GM10847 (cell line): ENCODE results near the gene RFC1.

ENCODE experiments used
- POLR2A ChIP-seq: IDR thresholded peaks from 2 replicates; pipeline ENCODE4 v1.6.1; 2011; ENCODE audit not compliant: insufficient read length; ENCODE audit errors: extremely low read depth

RFC1 gene

DNA sequence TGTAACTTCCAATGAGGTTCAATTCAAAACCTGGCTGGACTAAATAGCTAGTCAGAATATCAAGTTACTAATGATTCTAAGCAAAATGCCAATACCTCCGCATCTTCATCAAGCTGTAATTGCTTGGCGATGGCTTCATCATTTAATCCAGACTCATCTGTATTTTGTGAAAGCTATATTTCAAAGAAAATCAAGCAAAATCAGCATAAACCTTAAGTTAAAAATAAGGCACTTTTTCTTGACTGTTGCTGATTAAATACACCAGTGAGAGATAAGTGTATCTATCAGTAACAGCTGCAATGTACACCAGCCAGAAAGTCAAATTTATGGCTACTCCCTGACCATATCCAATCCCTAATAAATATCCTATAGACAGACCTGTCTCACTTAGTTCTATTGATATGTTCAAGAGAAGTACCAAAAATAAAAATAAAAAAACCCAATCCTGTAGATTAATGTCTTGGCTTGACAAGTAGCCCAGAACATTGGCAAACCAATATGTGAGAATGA is 39.6 kb downstream of the RFC1 start:
- TF ChIP-seq POLR2A: no peak

DNA sequence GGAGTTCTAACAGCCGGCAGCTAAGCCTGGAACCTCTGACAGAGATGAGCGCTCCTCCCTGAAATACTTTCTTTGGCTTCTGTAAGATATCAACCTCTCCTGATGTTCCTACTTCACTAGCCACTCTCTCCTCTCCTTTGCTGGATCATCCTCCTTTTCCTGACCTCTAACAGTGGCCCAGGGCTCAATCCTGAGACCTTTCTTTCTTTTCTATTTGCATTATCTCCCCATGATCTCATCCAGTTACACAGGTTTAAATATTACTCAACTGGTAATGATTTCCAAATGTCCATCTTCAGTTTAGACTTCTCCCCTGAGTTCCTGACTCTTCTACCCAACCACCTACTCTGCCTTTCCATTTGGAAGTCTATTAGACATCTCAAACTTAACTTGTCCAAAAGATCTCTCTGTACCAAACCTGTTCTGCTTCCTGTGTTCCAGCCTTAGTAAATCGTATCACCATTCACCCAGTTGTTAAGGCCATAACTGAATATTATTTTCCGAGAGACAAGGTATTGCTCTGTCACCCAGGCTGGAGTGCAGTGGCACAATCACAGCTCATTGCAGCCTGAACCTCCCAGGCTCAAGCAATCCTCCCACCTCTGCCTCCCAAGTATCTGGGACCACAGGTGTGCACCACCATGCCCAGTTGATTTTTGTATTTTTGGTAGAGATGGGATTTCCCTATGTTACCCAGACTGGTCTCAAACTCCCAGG is 41.1 kb downstream of the RFC1 start:
- TF ChIP-seq POLR2A: no peak

DNA sequence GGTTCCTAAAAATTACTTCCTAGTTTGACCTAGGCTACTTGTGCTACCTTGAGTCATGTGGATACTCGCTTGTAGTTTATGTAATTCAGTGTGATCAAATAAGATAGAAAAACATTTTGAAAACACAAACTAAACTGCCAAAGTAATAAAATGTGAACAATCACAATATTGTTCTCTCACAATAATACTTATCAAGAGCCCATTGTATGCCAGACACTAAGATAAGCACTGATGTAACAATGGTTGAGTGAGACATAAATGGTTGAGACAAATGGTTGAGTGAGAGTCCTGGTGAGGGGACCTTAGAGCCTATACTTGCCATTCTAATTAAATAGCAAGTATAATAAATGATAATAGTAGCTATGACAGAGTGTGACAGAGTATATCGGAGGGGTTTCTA is 41.7 kb downstream of the RFC1 start:
- no peak for TF ChIP-seq POLR2A

DNA sequence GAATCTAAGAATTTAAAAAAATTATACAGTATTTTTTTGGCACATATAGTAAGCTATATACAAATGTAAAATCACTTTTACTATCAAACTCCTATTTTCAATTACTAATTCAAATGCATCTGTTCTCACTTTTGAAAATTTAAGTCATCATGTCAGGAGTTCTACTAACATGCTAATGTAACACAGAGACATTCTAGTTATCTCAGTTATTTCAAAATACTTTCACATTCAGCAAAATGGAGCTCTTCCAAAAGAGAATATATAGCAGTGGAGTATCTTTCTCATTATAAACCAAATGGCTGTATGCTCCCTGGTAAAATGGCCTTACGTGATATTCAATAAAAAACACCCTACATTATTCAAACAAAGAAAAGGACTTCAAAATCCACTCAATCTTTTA is 42.3 kb downstream of the RFC1 start:
- TF ChIP-seq POLR2A: no peak

DNA sequence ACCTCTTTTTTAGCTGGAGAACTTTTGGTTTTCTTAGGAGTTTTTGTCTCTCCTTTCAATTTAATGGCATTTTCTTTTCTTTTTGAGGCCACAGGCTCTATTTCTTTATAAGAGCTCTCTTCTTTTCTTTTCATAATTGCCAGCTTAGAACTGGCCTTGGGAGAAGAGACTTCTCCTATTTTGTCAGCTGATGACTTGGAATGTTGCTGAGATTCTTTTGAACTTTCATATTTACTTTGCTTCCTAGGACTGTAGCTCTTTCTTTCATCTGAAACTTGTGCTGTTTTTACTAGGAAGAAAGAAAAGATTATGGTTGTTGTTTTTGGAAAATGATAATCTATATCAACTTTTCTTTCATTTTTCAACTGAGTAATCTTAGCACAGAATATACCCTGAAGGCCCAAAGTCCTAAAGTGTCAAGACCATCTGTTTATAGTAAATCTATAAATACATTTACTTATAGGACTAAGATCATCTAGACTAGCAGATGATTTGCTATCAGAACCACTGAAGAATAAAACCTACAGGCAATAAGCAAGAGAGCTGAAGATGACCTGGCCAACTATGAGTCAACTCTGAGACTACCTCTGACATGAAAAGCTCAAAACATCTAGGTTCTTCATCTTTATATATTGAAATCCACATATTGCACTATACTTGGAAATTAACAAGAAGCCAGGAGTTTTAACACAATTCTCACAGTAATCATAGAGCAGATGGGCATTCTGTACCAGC is 45.6 kb downstream of the RFC1 start:
- TF ChIP-seq POLR2A: no peak

DNA sequence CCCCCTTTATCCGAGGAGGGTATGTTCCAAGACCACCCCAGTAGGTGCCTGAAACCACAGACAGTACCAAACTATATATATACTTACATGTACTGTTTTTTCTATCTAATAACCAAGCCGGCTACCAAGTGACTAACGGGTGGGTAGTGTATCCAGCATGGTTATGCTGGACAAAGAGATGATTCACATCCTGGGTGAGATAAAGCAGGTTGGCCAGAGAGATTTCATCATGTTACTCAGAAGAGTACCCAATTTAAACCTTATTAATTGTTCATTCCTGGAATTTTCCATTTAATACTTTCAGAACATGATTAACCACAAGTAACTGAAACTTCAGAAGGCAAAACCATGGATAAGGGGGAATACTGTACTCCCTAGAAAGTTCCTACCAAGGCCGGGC is 46.5 kb downstream of the RFC1 start:
- TF ChIP-seq POLR2A: no peak

DNA sequence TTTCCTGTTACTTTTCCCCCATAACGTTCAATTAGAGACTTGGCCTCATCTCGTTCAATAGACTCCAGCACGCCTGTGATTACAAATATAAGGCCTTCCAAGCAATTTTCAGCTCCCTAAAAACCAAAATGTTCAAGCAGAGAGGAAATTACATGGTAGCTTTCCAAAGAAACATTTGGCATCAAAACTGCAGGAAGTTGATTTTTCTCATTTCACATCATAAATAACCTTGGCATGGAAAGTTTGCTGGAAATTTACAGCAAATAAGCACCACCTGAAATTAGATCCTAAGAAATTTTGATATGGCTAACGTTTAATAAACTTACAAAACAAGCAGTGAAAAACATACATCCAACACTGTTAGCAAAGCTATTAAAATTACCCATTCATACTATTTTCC is 53.3 kb downstream of the RFC1 start:
- no peak for TF ChIP-seq POLR2A

DNA sequence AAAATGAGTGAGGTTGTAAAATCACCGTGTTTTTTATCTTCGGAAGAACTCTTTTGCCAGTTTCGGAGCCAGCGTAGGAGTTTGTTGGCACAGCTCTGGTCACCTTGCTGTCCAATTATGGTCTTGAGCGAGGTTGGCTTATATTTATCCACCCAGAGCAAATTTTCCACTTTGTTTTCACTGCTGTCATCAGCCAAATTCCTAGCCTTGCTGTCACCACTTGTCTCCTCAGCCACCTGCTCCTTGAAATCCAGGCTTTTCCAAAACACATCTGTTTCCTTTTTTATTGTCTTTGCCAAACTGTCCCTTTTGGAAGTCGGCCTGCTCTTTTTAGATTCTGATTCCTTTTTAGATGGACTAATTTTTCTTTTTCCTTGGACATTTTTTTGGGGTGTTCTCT is 57.6 kb downstream of the RFC1 start:
- no peak for TF ChIP-seq POLR2A

DNA sequence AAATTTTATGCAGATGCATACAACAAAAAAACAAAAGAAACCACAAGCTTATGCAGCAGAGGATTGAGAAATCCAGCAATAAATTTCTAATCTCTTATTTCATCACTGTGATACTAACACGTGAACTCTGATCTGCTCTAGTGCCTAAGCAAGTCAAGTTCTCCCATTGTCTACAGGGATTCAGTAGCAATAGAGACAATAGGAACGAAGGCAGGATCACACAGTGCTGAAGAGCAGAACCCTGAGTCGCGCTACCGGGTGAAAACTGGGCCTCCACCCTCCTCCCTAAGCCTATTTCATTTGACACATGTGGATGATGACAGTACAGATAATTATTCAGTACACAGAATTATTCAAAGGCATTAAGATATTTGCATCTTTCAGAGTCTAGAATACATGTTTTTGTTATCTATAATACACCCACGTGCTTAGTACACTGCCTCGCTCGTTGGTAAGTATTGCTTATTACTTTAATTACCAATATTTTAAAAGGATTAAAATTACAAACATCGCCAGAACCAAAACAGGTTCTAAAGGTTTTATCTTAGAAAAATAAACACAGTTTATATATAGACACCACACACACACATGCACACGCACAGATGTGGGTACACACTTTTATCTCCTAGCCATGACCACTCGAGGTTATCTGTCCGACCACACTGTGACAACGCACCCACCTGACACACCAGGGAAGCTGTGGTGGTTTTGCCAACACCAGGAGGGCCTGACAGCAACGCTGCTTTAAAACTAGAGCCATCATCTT is 60.1 kb downstream of the RFC1 start:
- TF ChIP-seq POLR2A: no peak

DNA sequence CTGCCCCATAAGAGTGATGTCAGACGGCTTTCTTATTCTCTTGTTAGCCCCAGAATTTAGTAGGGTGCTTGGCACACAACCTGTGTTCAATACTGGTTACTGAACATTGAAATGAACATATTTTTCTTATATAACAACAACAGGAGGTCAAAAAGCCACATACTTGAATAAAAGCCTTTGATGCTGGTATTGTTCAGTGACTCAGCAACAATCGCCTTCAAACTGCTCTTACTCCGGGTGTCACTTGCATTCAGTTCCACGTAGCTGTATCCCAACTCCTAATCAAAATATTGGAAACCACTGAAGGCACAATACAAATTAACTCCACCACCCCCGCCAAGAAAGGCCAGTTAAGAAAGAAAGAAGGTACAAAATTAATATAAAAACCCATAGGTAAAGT is 61.5 kb downstream of the RFC1 start:
- TF ChIP-seq POLR2A: no peak

DNA sequence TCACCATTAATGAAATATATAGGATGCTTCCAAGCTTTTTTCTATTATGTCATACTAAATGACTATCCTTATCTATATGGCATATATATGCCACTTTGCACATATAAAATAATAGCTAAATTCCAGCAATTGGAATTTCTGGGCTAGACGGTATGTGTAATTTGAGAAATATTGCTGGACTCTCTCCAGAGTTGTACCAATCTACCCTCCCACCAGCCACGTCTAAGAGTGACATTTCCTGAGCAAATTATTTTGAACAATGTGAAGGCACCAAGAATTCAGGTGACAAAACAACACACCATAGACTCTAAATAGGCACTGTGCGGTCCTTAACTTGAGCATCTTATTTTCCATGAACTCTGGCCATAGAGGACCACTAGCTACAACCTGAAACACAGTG is 62.3 kb downstream of the RFC1 start:
- no peak for TF ChIP-seq POLR2A

DNA sequence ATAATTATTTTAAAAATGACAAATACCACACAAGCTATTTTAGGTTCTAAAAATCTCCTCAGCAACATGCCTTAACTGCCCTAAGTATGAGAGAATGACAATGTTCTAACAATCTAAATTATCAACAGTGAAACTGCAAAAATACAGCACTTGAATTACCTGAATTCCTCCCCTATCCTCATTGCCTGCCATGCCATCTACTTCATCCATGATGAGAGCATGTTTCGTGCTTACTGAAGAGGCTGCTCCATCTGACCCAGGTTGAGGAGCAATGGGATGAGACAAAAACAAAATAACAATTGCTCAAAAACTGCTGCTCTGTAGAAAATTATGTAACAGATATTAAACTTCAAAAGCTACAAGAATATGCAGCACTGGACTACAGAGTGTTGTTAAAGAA is 63.3 kb downstream of the RFC1 start:
- TF ChIP-seq POLR2A: no peak

DNA sequence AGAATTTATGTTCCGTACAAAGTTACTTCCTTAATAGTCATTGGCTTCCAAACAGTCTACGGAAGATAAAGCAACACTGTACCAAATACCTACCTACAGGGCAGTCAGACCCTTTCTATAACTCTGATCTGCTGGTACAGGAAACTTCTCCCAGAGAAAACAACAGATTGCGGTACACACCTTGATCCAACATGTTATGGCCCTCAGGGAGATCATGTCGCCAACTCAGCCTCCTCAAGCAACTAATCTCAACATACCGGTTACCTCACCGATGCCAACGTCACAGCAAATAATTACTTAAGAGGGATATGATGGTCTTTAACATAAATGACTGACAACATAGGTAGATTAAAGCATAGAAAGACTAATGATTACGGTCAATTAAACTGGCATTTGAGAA is 70.4 kb downstream of the RFC1 start:
- TF ChIP-seq POLR2A: no peak

DNA sequence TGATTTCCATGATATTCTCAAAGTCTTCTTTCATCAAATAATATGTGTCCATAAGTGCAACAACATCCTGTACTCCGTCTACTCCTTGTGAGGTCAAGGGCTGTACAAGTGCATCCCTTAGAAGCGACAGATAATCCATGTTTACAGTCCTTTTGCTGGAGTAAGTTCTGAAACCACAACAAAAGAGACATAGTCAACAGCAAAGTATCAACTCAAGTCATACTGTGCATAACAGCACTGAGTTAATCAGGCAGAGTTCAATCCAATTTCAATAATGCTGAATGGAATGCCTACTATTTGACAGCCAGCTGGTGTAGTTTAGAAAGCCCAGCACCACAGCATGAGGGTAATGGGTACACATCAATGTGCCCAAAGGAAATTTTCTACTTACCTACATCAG is 74.5 kb downstream of the RFC1 start:
- TF ChIP-seq POLR2A: no peak

DNA sequence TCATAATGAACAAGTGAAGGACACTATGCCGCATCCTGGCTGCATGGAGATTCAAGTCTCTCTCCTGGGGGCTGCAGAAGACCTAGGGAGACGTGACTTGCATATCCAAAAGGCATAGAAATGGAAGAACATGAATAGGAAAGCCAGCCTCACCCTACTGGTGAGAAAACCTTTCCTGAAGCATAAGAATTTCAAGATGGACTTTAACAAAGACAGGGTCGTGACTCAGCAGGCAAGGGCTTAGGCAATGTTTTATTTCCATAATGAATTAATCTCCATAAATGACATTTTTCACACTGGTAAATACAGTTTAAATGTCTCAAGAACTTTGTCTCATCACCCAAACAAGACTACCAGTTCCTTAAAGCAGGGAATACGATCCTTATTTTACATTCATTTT is 78.9 kb downstream of the RFC1 start:
- TF ChIP-seq POLR2A: no peak

DNA sequence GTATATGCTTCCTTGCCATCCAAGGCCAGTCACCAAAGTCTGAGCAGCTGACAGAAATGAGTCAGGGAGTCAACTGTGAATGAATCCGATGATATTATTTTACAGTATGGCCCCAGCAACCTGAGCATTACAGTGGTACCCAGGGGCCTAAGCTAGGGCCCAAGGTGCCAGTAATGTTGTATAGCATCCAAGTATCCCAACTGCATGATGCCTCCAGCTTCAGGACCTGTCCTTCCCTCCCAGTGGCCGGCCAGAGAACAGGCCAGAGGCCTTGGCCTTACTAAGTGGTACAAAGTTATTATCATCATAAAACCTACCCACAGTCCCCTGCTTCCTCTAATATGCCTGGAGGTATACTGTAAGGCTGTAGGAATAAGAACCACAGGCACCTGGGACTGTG is 79.9 kb downstream of the RFC1 start:
- TF ChIP-seq POLR2A: no peak
